HCT116 (cell line): ENCODE results near the gene FES. TPM values are rescaled to one million over a fixed set of nuclear protein-coding genes. Genes with fewer than 3 reads are reported as not detected.

Experiments
- ATAC-seq: fragments of 200-7000 bp; cut with Tn5 transposase; 2 replicates; pipeline ENCODE4 v1.9.1; 2020; ENCODE audit warnings: mild to moderate bottlenecking, moderate library complexity
- BruUV-seq: library from RNA; stranded (reverse); fragments of 400-500 nt; replicated peaks from 2 replicates; lab custom pipeline; 2021; lab: Mats Ljungman, UMichigan
- CTCF ChIA-PET: fragments of 300-600 bp; sonication (Branson Sonifier 250); formaldehyde crosslinking; loops from one replicate; lab custom pipeline; 2021; ENCODE audit warnings: antibody characterized with exemption; lab: Charles Lee
- POLR2A ChIA-PET: fragments of 300-600, 350-600 bp; sonication (Branson Sonifier 250); formaldehyde crosslinking; loops from one replicate; lab custom pipeline; 2021; ENCODE audit warnings: antibody characterized with exemption; lab: Charles Lee
- RAD21 ChIA-PET, 2 experiments: fragments of 300-600 bp; sonication (Branson Sonifier 250); formaldehyde crosslinking; loops; one replicate each; lab custom pipeline; 2023; ENCODE audit warnings: low total read pairs in 2 of 2; ENCODE audit not compliant: uncharacterized antibody in 2 of 2, unreplicated experiment in 2 of 2, low non-redundant PET in 1 of 2; lab: Charles Lee
- DNase-seq: peaks from one replicate; pipeline ENCODE4 v3.0.0-alpha.2; 2010; ENCODE audit warnings: low read depth, low spot score
- H2AFZ ChIP-seq: fragments of 200-600 bp; shearing (Covaris generic), sonication (generic); 2 replicates; pipeline ENCODE4 v1.6.1; 2017; ENCODE audit warnings: low read depth, mixed run types, mixed read lengths, antibody characterized with exemption, low read length; ENCODE audit not compliant: poor library complexity, severe bottlenecking
- H3K27ac ChIP-seq: 2 replicates; pipeline ENCODE4 v1.5.1; 2012; ENCODE audit warnings: low read depth, low read length
- H3K27me3 ChIP-seq: fragments of 200-600 bp; sonication (generic); 2 replicates; pipeline ENCODE4 v1.6.1; 2016; ENCODE audit warnings: mixed run types, low read length, mixed read lengths; ENCODE audit not compliant: insufficient read depth
- H3K36me3 ChIP-seq, 2 experiments: fragments of 200-500 bp in 1 of 2; fragments of 200-600 bp in 1 of 2; sonication (Bioruptor generic) in 1 of 2; sonication (generic) in 1 of 2; 2 replicates each; pipeline versions ENCODE4 v1.5.1 to v1.6.1; 2014 to 2016; ENCODE audit warnings: low read length in 2 of 2, inconsistent platforms in 1 of 2, mixed read lengths in 1 of 2, mixed run types in 1 of 2; ENCODE audit not compliant: insufficient read depth in 2 of 2, control insufficient read depth in 1 of 2
- H3K4me1 ChIP-seq, 2 experiments: fragments of 200-600 bp in 1 of 2; sonication (generic) in 1 of 2; 2 replicates each; pipeline versions ENCODE4 v1.5.1 to v1.6.1; 2012 to 2017; ENCODE audit warnings: low read length in 2 of 2, inconsistent platforms in 1 of 2, mild to moderate bottlenecking in 1 of 2, mixed read lengths in 1 of 2, mixed run types in 1 of 2, moderate library complexity in 1 of 2; ENCODE audit not compliant: insufficient read depth in 2 of 2, control insufficient read depth in 1 of 2
- H3K4me2 ChIP-seq: fragments of 200-600 bp; sonication (generic); 2 replicates; pipeline ENCODE4 v1.6.1; 2017; ENCODE audit warnings: mixed run types, low read length, mixed read lengths
- H3K4me3 ChIP-seq, 2 experiments: fragments of 200-600 bp in 1 of 2; sonication (generic) in 1 of 2; replicated peaks in 1 of 2; 2 replicates each; pipeline ENCODE4 v1.5.1; 2011 to 2016; ENCODE audit warnings: low read length in 2 of 2, control low read depth in 1 of 2, low read depth in 1 of 2, mild to moderate bottlenecking in 1 of 2, mixed read lengths in 1 of 2, mixed run types in 1 of 2
- H3K79me2 ChIP-seq: fragments of 200-600 bp; sonication (generic); 2 replicates; pipeline ENCODE4 v1.6.1; 2017; ENCODE audit warnings: mild to moderate bottlenecking, mixed run types, low read length, moderate library complexity, mixed read lengths; ENCODE audit not compliant: insufficient read depth
- H3K9ac ChIP-seq: fragments of 200-600 bp; sonication (generic); 2 replicates; pipeline ENCODE4 v1.6.1; 2016; ENCODE audit warnings: low read length, mixed read lengths
- H3K9me2 ChIP-seq: fragments of 200-600 bp; sonication (generic), shearing (Covaris generic); 2 replicates; pipeline ENCODE4 v1.6.1; 2017; ENCODE audit warnings: mixed run types, mild to moderate bottlenecking, moderate library complexity; ENCODE audit not compliant: insufficient read depth
- H3K9me3 ChIP-seq, 2 experiments: fragments of 200-500 bp in 1 of 2; fragments of 200-600 bp in 1 of 2; sonication (Bioruptor generic) in 1 of 2; sonication (generic) in 1 of 2; 2 replicates each; pipeline ENCODE4 v1.6.1; 2014 to 2017; ENCODE audit warnings: low read length in 2 of 2, mixed read lengths in 2 of 2, inconsistent platforms in 1 of 2, low read depth in 1 of 2, mild to moderate bottlenecking in 1 of 2, mixed run types in 1 of 2, moderate library complexity in 1 of 2; ENCODE audit not compliant: control insufficient read depth in 1 of 2, insufficient read depth in 1 of 2
- H4K20me1 ChIP-seq: fragments of 200-600 bp; sonication (generic), shearing (Covaris generic); 2 replicates; pipeline ENCODE4 v1.6.1; 2017; ENCODE audit warnings: mixed run types, mild to moderate bottlenecking, moderate library complexity; ENCODE audit not compliant: insufficient read depth
- EGR1 ChIP-seq: IDR thresholded peaks from 2 replicates; pipeline ENCODE4 v1.6.1; 2012; ENCODE audit warnings: low read depth
- ELF1 ChIP-seq: IDR thresholded peaks from 2 replicates; pipeline ENCODE4 v1.6.1; 2012; ENCODE audit warnings: low read depth, borderline replicate concordance
- EZH2 ChIP-seq: fragments of 200-600 bp; sonication (generic); IDR thresholded peaks from 2 replicates; pipeline ENCODE4 v1.6.1; 2017; ENCODE audit warnings: antibody characterized with exemption, mixed run types
- EZH2phosphoT487 ChIP-seq: fragments of 200-600 bp; IDR thresholded peaks from 2 replicates; pipeline ENCODE4 v1.6.1; 2018; ENCODE audit warnings: antibody characterized with exemption, borderline replicate concordance
- FOSL1 ChIP-seq: IDR thresholded peaks from 2 replicates; pipeline ENCODE4 v1.6.1; 2012; ENCODE audit warnings: low read depth
- MAX ChIP-seq: IDR thresholded peaks from 2 replicates; pipeline ENCODE4 v1.6.1; 2012
- POLR2A ChIP-seq: IDR thresholded peaks from 2 replicates; pipeline ENCODE4 v1.7.0; 2011; ENCODE audit warnings: borderline replicate concordance; ENCODE audit not compliant: insufficient read depth, insufficient read length; ENCODE audit errors: extremely low read depth
- POLR2AphosphoS5 ChIP-seq: IDR thresholded peaks from 2 replicates; pipeline ENCODE4 v1.6.1; 2011; ENCODE audit warnings: mild to moderate bottlenecking, low read depth, low read length, moderate library complexity
- RAD21 ChIP-seq: IDR thresholded peaks from 2 replicates; pipeline ENCODE4 v1.6.1; 2012; ENCODE audit warnings: low read depth, mild to moderate bottlenecking
- SIN3A ChIP-seq: IDR thresholded peaks from 2 replicates; pipeline ENCODE4 v1.6.1; 2012; ENCODE audit warnings: low read depth
- SP1 ChIP-seq: IDR thresholded peaks from 2 replicates; pipeline ENCODE4 v1.6.1; 2012; ENCODE audit warnings: low read depth
- SRF ChIP-seq: IDR thresholded peaks from 2 replicates; pipeline ENCODE4 v1.6.1; 2012; ENCODE audit warnings: low read depth
- TCF7L2 ChIP-seq: IDR thresholded peaks from 2 replicates; pipeline ENCODE4 v1.7.0; 2011; ENCODE audit warnings: borderline replicate concordance, inconsistent platforms; ENCODE audit not compliant: insufficient read depth, insufficient read length; ENCODE audit errors: extremely low read depth
- YY1 ChIP-seq: IDR thresholded peaks from 2 replicates; pipeline ENCODE4 v1.6.1; 2011; ENCODE audit warnings: low read length, low read depth, moderate library complexity, mild to moderate bottlenecking; ENCODE audit not compliant: insufficient replicate concordance; ENCODE audit errors: extremely low read depth
- ZBTB33 ChIP-seq: IDR thresholded peaks from 2 replicates; pipeline ENCODE4 v1.6.1; 2011; ENCODE audit warnings: mild to moderate bottlenecking, low read length, moderate library complexity; ENCODE audit not compliant: insufficient replicate concordance; ENCODE audit errors: extremely low read depth
- ZFX ChIP-seq: fragments of 450-650 bp; IDR thresholded peaks from 2 replicates; pipeline ENCODE4 v1.6.1; 2017
- intact Hi-C: fragments of 100-400 bp; cut with micrococcal nuclease; formaldehyde crosslinking; loops from 2 replicates; pipeline ENCODE4 v1.10.0; 2022
- total RNA-seq: library from RNA; stranded (reverse); gene quantifications from one replicate; pipeline ENCODE4 v1.2.1, GENCODE V29; 2021; ENCODE audit not compliant: unreplicated experiment

The FES gene
- total RNA-seq, 1 experiment from 2014 or later, result 5.3 TPM

GRCh38 chr15:90941038-90941437, 56.7 kb downstream of the FES start:
- peaks cover 12% of the 10 kb centered on the region; the same call in 1 of the 2 replicates for H3K79me2 ChIP-seq
- no peak for TF ChIP-seq SRF
- no peak for TF ChIP-seq EZH2
- no peak for TF ChIP-seq SP1
- TF ChIP-seq POLR2AphosphoS5, result no peak
- no peak for TF ChIP-seq ZFX
- TF ChIP-seq POLR2A, result no peak
- no peak for TF ChIP-seq YY1
- no peak for TF ChIP-seq EGR1
- no peak for TF ChIP-seq MAX
- TF ChIP-seq ZBTB33, result no peak
- no peak for TF ChIP-seq EZH2phosphoT487
- no peak for TF ChIP-seq ELF1
- TF ChIP-seq FOSL1, result no peak
- no peak for TF ChIP-seq RAD21
- TF ChIP-seq SIN3A, result no peak
- TF ChIP-seq TCF7L2, result no peak
- TF ChIP-seq, all 23 proteins: peak for 0
- no peaks in the 10 kb centered on the region for H4K20me1 ChIP-seq
- H3K9ac ChIP-seq, result no peak overlapping the region
- no peak overlapping the region for H2AFZ ChIP-seq
- no peaks in the 10 kb centered on the region for H3K27me3 ChIP-seq
- ChIA-PET POLR2A (no interaction called here), CTCF (interaction anchor here (1.5 kb wide), 1 partner anchor 92 kb away, joined by 3 read pairs; no protein-coding TSS in a partner anchor), RAD21 (no interaction called here)
- no peaks in the 10 kb centered on the region for H3K9me3 ChIP-seq
- H3K36me3 ChIP-seq, result peaks cover 29 to 41% of the 10 kb centered on the region in 2 experiments
- H3K4me3 ChIP-seq, result no peak overlapping the region
- no peaks in the 10 kb centered on the region for H3K9me2 ChIP-seq
- H3K27ac ChIP-seq, result no peak overlapping the region
- DNase-seq (no peak), ATAC-seq (no peak)
- no peak overlapping the region for H3K4me2 ChIP-seq
- intact Hi-C loops, result no loop called here
- BruUV-seq, result no TSS peak
- H3K4me1 ChIP-seq, result peaks cover 3 to 6% of the 10 kb centered on the region in 2 experiments; a peak in 3 of 4 replicates
